Skin epidermis (tissue), 12 donors: ENCODE measurements around the gene CCND3.

Source experiments
- H3K27ac ChIP-seq, 21 experiments: fragments of 200-600 bp; sonication (generic) in 11 of 21; one replicate each; pipeline ENCODE4 v1.5.0; 2020; ENCODE audit warnings: mild to moderate bottlenecking in 3 of 21, inconsistent platforms in 2 of 21, moderate library complexity in 2 of 21
- H3K4me3 ChIP-seq, 7 experiments: fragments of 200-600 bp; sonication (generic) in 2 of 7; one replicate each; pipeline ENCODE4 v1.5.0; 2020; ENCODE audit warnings: inconsistent platforms in 2 of 7, mild to moderate bottlenecking in 2 of 7, moderate library complexity in 1 of 7

The CCND3 gene

DNA sequence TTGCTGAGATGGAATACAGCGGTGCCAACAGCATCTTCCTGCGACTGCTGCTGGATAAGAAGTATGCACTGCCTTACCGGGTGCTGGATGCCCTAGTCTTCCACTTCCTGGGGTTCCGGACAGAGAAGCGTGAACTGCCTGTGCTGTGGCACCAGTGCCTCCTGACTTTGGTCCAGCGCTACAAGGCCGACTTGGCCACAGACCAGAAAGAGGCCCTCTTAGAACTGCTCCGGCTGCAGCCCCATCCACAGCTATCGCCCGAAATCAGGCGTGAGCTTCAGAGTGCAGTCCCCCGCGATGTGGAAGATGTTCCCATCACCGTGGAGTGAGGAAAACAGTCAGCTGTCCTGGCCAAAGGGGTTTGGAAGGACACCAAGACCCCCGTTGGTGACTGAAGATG lies 9.2 kb downstream of the CCND3 start:
- H3K27ac ChIP-seq: no peak overlapping the region
- no peak overlapping the region for H3K4me3 ChIP-seq

DNA sequence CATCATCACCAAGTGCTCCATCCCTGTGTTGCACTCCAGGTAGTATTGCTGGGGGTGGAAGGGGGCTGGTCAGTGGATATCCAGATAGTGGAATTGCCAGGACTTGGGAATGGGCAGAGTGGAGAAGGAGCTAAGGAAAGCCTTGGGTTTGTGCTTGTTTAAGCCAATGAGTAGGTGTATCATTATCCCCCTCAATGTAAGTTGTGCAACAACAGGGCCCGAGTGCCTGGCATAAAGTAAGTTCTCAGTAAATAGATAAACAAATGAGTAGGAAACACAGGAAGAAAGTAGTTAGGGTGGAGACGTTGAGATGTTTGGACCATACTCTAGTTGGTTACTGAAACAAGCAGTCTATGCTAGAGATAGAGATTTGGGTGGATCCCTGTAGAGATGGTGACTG lies 9.8 kb downstream of the CCND3 start:
- H3K27ac ChIP-seq: no peak overlapping the region
- H3K4me3 ChIP-seq: no peak overlapping the region

DNA sequence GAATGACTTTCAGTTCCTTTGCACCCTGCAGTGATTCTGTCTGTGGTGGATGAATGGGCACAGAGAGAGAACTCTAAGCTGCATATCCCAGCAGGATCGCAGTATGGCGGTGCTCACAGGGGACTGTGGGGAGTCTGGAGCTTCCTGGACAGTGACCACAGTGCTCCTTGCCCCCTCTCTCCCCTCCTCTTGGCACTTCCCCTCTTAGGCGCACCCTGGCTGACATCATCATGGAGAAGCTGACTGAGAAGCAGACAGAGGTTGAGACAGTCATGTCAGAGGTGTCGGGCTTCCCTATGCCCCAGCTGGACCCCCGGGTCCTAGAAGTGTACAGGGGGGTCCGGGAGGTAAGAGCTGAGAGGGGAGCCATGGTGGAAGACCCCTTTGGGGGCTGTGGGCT lies 11.7 kb downstream of the CCND3 start:
- no peak overlapping the region for H3K4me3 ChIP-seq

DNA sequence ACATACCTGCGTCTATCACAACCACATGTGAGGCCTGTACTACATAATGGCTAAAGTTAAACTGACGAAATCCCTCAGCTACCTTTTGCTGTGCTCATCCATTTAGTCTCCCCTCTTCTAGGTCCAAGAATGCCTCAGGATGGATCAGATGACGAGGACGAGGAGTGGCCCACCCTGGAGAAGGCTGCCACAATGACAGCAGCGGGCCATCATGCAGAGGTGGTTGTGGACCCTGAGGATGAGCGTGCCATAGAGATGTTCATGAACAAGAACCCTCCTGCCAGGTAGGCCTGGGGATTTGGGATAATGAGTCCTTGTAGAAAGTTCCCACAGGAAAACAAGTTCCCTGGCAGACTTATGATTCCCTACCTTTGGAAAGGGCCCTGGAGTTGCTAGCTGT lies 14.4 kb downstream of the CCND3 start:
- Histone ChIP-seq H3K27ac (no peak overlapping the region), H3K4me3 (no peak overlapping the region)

More for the DNA sequence above, 11.7 kb downstream of the CCND3 start:
- no peak overlapping the region for H3K27ac ChIP-seq

DNA sequence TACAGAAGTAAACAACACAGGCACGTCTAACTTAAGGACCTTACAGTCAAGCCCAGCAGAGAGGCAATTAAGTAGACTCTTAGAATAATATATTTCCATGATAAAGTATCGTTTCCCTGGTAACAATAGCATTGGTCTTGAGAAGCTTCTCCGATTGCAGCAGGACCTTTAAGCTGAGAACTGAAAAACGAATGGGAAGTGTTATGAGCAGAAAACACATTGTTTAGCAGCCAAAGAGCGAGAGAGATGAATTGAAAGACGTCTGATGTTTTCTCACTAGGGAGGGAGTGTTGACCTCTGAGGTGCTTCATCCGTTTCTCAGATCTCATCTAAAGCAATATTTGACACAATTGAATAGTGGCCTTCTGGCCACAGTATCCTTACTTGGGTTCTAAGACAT lies 19.5 kb downstream of the CCND3 start:
- Histone ChIP-seq H3K4me3 (peak overlapping the region; percentile 55 to 97 (median 73)), H3K27ac (peak overlapping the region in 19 of 21 experiments; percentile 13 to 99 (median 96))

DNA sequence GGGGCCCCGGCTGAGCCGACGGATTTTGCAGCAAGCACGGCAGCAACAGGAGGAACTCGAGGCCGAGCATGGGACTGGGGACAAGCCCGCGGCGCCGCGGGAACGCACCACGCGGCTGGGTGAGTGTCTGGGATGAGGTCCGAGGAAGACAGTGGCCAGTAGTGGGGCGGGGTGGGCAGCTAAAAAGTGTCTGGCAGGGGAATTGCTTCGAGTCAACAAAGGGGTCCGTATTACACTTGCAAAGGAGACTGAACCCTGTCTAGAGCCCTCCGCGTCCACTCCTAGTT lies 20.0 kb downstream of the CCND3 start:
- peak overlapping the region; percentile 55 to 97 (median 73) for H3K4me3 ChIP-seq
- H3K27ac ChIP-seq: peak overlapping the region; percentile 79 to 99 (median 95)

DNA sequence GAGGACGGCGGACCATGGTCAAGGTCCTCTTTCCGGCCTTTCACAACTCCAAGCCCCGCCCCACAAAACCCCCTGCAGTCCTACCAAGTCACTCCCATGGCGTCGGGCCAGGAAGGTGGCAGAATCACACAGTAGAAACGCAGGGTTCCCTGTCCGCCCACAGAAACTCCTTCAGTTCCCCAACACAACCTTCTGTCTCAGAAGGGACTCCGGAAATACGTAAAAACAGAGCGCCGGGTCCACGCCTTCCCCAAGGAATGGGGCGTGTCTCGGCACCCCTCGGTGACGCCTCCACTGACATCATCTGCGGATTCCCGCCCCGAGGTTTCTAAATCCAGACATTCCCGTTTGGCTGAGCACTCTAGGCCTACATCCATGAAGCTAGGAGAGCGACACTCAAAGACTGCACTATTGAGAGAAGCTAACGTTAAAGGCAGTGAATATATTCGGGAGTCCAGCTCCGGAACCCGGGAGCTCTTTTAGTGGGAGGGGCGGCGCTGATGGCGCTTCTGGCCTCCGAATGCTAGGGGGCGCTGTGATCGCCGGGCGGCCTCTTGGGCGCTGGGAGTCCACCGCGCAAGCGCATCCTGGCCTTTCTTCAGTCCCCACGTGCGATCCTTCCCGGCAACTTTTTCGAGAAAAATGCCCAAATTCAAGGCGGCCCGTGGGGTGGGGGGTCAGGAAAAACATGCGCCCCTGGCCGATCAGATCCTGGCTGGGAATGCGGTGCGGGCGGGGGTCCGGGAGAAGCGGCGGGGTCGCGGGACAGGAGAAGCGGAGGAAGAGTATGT lies 20.5 kb downstream of the CCND3 start, which contains the start of the genes BYSL and MED20:
Gene BYSL (plus strand): TSS at position 579 of the 791 bp plus-strand sequence. CDS start 64 bp downstream, at position 643.
Gene MED20 (minus strand): TSS at position 219 of the 791 bp plus-strand sequence. CDS start 121 bp downstream, at position 98.
- H3K4me3 ChIP-seq: peak within 1 kb of the TSS; percentile 55 to 97 (median 73)

DNA sequence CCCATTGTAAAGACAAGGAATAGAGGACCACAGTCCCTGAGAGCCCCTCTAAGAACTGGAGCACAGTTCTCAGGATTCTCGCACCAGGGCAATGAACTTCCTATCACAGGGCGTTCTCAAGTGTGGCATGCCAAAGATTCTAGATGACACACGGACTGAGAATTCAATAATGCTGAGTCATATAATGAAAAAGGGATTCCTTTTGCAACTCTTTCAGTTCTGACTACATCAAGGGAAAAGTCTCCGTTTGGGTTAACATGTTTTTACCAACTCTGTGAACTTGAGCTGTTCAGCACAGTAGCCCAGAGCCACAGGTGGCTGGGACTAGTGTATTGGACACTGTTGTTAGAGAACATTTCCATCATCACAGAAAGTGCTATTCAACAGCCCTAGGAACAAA lies 24.1 kb downstream of the CCND3 start:
- Histone ChIP-seq H3K27ac (peak overlapping the region in 7 of 21 experiments; percentile 9 to 57 (median 45)), H3K4me3 (no peak overlapping the region)

More for the DNA sequence above, 20.5 kb downstream of the CCND3 start, which contains the start of the genes BYSL and MED20:
- H3K27ac ChIP-seq: peak within 1 kb of the TSS; percentile 79 to 99 (median 95)

DNA sequence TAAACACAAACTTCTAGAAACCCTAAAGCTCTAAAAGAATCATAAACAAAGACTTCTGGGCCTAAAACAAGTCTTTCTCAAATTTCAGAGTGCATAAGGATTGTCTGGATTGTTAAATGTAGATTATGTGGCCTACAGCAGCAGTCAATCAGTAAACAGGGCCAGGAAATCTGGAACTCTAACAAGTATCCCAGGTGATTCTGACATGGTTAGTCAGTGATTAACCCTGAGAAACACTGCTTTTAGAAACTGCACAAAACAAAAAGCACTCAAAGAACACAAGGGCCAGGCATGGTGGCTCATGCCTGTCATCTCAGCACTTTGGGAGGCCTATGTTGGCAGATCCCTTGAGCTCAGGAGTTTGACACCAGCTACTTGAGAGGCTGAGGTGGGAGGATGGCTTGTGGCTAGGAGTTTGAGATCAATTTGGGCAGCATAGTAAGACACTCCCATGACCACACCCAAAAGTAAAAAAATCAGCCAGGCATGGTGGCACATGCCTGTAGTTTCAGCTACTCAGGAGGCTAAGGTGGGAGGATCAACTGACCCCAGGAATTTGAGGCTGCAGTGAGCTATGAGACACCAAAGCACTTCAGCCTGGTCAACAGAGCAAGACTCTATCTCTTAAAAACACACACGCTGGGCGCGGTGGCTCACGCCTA lies 26.6 kb downstream of the CCND3 start:
- no peak overlapping the region for H3K4me3 ChIP-seq
- no peak overlapping the region for H3K27ac ChIP-seq

DNA sequence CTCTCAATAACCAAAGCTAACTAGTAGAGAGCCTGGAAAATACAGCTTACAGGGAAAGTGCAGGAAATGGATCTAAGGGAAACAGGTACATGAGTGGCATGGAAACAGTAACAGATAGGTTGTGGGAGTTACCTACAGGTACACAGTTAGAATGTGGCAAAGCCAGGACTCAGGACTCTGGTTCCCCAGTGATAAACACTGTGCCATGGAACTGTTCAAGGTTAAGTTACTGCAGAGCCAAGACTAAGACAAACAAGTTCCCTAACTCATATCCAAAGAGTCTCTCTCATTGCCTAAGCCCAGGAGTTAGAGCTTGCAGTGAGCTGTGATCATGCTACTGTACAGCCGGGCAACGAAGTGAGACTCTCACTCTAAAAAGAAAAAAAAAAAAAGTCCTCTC lies 27.3 kb downstream of the CCND3 start:
- H3K27ac ChIP-seq: no peak overlapping the region
- no peak overlapping the region for H3K4me3 ChIP-seq

DNA sequence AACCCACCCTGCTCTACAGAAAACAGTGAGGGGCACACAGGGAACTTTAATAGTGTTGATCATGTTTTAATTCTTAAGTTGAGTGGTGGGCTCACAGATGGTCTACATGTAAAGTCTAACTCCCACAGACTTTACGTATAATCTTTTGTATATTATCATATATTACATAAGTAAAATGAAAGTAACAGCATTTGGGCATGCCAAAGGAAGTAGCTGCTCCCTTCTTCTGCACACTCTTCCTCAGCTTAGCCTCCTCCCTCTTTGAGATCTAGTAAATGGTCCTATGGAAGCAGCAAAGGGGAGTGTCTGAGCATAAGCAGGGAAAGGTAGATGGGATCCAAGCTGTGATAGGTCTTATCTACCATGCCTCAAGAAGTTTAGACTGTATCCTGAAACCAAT lies 31.9 kb downstream of the CCND3 start:
- Histone ChIP-seq H3K27ac (no peak overlapping the region), H3K4me3 (no peak overlapping the region)

DNA sequence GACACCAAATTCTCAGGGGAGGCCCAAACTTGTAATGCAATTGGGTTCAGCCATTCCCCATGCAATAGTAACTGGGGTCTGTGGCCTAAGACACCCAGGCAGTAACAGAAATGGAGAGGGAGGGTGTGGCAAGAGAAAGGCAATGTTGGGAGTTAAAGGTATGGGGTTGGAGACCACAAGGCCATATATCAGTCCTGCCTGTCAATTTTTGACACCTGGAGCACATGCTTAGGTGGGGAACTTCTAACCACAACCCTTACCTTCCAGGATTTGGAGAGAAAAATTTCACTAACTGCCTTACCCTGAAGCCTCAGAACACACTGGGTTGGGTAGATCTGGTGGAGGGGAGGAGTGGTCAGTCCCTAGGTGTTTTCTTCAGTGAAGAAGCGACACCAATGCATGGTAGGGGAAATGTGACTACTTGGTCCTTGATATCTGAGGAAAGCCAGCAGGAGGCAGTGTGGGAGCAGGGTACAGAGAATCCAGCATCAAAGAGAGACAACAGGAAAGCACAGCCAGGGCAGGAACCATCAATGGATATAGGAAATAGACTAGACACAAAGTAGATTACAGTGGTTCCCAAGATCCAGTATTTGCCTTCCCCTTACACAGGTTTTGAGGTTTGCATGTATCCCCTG lies 39.6 kb downstream of the CCND3 start:
- no peak overlapping the region for H3K4me3 ChIP-seq
- no peak overlapping the region for H3K27ac ChIP-seq

DNA sequence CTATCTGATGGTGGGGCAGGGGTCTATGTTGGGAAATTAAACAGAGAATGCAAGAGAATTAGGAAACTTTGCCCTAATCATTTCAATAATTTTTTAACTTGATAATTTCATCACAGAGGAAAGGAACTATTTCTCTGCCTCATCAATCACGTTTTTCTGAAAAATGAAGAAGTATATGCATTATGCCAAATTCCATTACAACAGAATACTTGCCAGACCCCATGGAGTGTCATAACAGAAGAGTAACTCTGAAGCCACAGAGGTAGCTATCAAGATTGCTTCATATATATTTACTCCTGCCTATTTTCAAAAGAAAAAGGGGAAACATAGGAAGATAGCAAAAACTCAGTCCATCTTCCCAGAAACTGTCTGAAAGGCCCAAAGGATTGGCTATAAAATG lies 40.7 kb downstream of the CCND3 start:
- Histone ChIP-seq H3K4me3 (no peak overlapping the region), H3K27ac (no peak overlapping the region)

DNA sequence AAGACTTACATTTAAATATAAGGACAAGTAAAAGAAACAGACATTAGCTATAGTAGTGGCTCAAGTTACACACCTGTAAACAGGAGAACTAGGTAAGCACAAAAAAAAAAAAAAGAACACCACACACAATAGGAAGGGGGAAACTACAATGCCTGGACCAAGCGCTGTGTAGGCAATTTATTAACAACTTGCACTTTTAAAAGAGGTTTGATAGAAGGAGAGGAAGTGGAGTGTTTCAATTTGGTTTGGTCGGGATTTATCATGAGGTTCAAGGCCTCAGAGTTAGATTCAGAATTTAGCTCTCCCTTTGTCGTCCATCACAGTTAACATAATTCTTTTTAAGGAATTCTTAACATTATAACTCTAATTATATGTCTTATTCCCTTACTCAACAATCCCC lies 45.3 kb downstream of the CCND3 start:
- H3K4me3 ChIP-seq: peak overlapping the region in 3 of 7 experiments; percentile 75 to 80 (median 79)
- H3K27ac ChIP-seq: peak overlapping the region in 16 of 21 experiments; percentile 45 to 92 (median 82)

DNA sequence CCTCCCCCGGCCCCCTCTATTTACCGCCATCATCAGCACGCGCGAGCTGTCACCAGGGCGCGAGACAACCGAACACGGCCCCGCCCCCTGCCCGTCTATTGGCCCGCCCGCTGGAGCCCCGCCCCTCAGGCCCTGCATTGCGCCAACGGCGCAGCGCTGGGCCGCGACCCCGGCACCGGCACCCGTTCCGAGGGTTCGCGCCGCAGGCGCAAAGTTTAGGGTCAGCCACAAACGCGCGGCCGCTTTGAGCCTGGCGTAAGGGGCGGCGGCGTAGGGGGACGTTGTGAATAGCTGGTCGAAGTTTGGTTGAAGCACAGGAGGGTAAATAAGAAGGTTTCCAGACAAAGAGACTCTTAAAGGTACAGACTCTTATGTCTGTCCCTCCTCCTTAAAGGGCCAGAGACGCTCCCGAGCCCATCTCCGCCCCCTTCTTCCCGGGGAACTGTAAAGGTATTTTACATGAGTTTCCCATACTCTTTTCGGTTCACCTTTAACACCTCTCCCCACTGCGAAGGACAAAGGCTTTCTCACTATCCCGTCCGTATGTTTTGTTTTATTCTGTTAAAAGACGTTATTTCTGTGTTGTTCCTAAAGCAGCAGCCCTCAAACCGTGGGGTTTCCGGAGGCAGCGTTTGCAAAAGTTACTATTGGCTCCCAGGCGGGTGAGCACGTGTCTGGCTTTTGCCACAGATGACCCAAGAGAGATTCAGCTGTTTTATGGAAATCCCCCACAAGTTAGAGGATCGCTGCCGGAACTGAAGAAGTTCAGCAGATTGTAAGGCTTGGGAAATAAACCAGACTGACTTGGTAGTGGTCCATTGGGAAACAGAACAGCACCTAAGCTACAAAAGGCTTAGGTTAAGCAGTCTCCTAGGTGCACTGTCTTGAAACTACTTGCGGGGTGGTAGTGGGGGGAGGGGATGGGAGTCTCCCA lies 46.0 kb downstream of the CCND3 start, which contains the start of gene USP49:
Gene USP49 (minus strand): TSS at position 76 of the 934 bp plus-strand sequence. CDS start 88,392 bp downstream, outside the sequence.
- Histone ChIP-seq H3K4me3 (peak within 1 kb of the TSS; percentile 52 to 80 (median 70)), H3K27ac (peak within 1 kb of the TSS in 20 of 21 experiments; percentile 55 to 92 (median 82))

DNA sequence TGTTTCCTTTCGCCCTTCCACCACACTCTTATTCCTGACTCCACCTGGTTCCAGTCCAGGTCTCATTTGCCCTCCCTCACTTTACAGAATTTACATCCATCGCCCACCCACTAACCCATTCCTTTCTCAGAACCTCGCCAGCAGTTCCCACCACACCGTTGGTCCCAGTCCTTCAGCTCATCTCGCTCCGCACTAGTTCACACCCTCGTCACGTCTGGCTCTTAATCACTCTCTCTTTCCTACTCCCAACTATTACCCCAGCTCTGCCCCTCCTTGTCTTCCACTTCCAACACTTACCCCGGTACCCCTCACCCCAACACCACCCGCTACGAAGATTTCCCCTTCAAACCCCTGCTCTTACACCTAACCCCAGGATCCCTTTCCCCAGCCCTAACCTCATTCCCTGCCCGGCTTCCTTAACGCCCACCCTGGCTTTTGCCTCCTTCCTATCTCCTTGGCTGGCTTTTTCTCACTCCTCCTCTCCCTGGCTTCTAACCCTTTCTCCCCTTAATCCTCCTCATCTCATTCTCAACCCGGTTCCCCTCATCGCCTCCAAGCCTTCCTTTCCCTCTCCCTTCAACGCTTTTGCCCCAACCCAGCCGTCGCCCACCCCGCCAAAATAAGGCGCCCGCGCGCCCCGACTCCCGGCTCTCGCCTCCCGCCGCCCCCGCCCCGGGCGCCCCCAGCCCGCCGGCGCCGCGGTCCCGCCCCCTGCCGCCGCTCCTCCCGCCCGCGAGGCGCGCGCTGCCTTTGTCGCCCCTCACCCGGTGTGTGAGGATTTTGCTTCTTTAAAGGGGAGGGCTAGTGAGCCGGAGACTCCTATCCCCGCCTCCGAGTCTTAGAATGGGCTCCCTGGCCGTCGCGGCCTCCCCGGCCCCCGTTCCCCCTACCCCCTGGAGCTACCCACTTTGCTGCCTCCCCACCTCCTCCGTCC lies 47.0 kb downstream of the CCND3 start:
- peak overlapping the region in 19 of 21 experiments; percentile 55 to 92 (median 82) for H3K27ac ChIP-seq
- peak overlapping the region; percentile 52 to 80 (median 70) for H3K4me3 ChIP-seq

DNA sequence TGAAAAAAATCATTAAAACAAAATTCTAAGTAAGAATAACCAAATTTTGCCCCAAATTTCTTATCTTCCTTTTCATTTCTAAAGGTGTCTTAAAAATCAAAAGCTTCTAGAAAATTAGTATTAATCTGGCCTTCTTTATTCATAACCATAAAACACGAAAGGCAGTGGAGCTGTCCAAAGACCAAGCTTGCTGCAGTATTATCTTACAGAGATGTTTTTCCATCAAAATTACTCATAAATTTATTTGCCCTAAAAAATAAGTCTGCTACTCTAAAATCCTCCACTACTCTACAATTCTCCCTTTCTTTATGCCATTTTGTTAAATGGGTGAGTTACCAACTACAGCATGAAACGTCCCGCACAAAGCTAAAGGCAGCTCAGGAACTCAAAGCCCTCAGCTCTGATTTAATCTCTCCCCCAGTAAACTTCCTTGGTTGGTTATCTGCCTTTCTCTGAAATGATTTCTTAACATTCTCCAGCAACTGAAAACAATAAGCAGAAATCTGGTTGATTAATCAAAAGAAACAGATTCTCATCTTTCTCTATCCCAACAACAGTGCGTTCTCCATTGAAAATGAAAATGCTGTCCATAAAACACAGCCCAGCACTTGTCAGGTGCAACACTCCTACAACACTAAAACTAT lies 48.6 kb downstream of the CCND3 start:
- Histone ChIP-seq H3K4me3 (no peak overlapping the region), H3K27ac (no peak overlapping the region)

DNA sequence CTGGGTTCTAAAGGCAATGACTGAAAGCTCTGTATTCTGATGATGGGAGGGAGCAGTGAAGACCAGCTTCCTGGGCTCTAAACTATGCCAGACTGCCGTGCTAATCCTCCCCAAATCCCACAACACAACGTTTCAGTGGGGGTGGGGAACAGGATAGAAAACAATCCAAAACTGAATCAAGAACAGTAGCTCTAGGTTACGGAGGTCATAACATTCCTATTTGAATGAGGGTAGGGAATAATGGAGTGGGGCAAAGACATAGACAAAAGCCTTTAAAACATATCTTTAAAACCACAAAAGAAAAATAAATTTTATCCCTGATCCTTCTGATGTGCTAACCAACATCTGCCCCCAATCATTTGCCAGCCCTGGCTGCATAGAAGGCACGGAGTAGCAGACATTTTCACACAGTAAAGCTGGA lies 54.3 kb downstream of the CCND3 start:
- H3K4me3 ChIP-seq: no peak overlapping the region
- peak overlapping the region in 2 of 21 experiments; percentile 16 to 50 for H3K27ac ChIP-seq
